GM10248 (cell line): ENCODE results near the gene PNMT.
A peak's percentile ranks its signal among the peaks of the same experiment; 100 is the strongest.

ENCODE experiments used
- CTCF ChIA-PET: fragments of 300-600 bp; sonication (Branson Sonifier 250); formaldehyde crosslinking; extraction: SDS; loops from one replicate; lab custom pipeline; 2021; ENCODE audit warnings: antibody characterized with exemption; lab: Yijun Ruan, JAX
- POLR2A ChIA-PET: fragments of 350-650 bp; sonication (Branson Sonifier 250); formaldehyde crosslinking; extraction: SDS; loops from one replicate; lab custom pipeline; 2020; ENCODE audit warnings: antibody characterized with exemption; lab: Yijun Ruan, JAX
- DNase-seq: peaks from one replicate; pipeline ENCODE4 v3.0.0; 2012; ENCODE audit errors: extremely low spot score
- CTCF ChIP-seq: IDR thresholded peaks from 2 replicates; pipeline ENCODE4 v1.5.1; 2012; ENCODE audit warnings: mild to moderate bottlenecking, low read depth; ENCODE audit errors: extremely low read depth, missing control alignments, control extremely low read depth

PNMT gene

GRCh38 chr17:39667945-39668924, at the start of gene PNMT:
Gene PNMT, plus strand, starts transcription at chr17:39668453. Its CDS starts 23 bp downstream, at chr17:39668476.
- ChIA-PET CTCF (interaction anchor here (0.6 to 21.1 kb wide), 12 partner anchors 8 to 120 kb away, joined by 3 to 180 read pairs (median 4); partner anchors contain the start of genes MIEN1 and PGAP3), POLR2A (no interaction called here)
- peak; percentile 80 for DNase-seq
- TF ChIP-seq CTCF, result peak; percentile 89

- POLR2A ChIA-PET, result no interaction called here
- CTCF ChIA-PET, result interaction anchor here (0.8 to 9.5 kb wide), 12 partner anchors 9 to 388 kb away, joined by 3 to 166 read pairs (median 75); partner anchors contain the start of genes MIEN1, PNMT, STARD3 and TCAP
- TF ChIP-seq CTCF, result no peak
- DNase-seq, result no peak
Observed at GRCh38 chr17:39618956-39619785, 49.1 kb upstream of the PNMT start.

- ChIA-PET POLR2A (no interaction called here), CTCF (interaction anchor here (0.8 to 9.5 kb wide), 13 partner anchors 9 to 388 kb away, joined by 3 to 166 read pairs (median 57); partner anchors contain the start of genes MIEN1, PNMT, PSMD3 and STARD3)
- no peak for TF ChIP-seq CTCF
- no peak for DNase-seq
Observed at GRCh38 chr17:39619786-39620101, 48.5 kb upstream of the PNMT start.

GRCh38 chr17:39621523-39622379, 46.5 kb upstream of the PNMT start:
- POLR2A ChIA-PET, result interaction anchor here (0.8 kb wide), 1 partner anchor 359 kb away, joined by 3 read pairs; the partner anchor contains the start of gene PSMD3
- peak; percentile 100 for TF ChIP-seq CTCF
- CTCF ChIA-PET, result interaction anchor here (0.5 to 9.5 kb wide), 99 partner anchors 9 to 546 kb away, joined by 3 to 166 read pairs (median 4); partner anchors contain the start of genes ARL5C, CSF3, GRB7 and MIEN1

GRCh38 chr17:39622380-39623006, 45.8 kb upstream of the PNMT start:
- ChIA-PET POLR2A (no interaction called here), CTCF (interaction anchor here (0.6 to 9.5 kb wide), 66 partner anchors 9 to 416 kb away, joined by 3 to 166 read pairs (median 5); partner anchors contain the start of genes GRB7, MIEN1, PGAP3 and PNMT)
- no peak for TF ChIP-seq CTCF
- no peak for DNase-seq

More at GRCh38 chr17:39621523-39622379, 46.5 kb upstream of the PNMT start:
- peak; percentile 90 for DNase-seq
